SK-N-SH (cell line): ENCODE results near the gene MTHFD1L. TPM values are rescaled to one million over a fixed set of nuclear protein-coding genes. Genes with fewer than 3 reads are reported as not detected.

Experiments
- CTCF ChIA-PET: fragments of 300-600, 350-600 bp; formaldehyde crosslinking; extraction: SDS; loops from one replicate; lab custom pipeline; 2021; lab: Yijun Ruan, JAX
- POLR2A ChIA-PET: fragments of 350-600 bp; sonication (Branson Sonifier 250); formaldehyde crosslinking; extraction: SDS; loops from one replicate; lab custom pipeline; 2020; ENCODE audit warnings: antibody characterized with exemption, inconsistent platforms; lab: Yijun Ruan, JAX
- DNase-seq: peaks from one replicate; pipeline ENCODE4 v3.0.0; 2012
- H2AFZ ChIP-seq: fragments of 200-600 bp; sonication (generic); 2 replicates; pipeline ENCODE4 v1.8.1; 2016; ENCODE audit warnings: antibody characterized with exemption, mild to moderate bottlenecking, low read depth
- H3F3A ChIP-seq: fragments of 200-600 bp; sonication (generic); replicated peaks from 2 replicates; pipeline ENCODE3; 2016; ENCODE audit warnings: antibody characterized with exemption, mild to moderate bottlenecking; ENCODE audit not compliant: insufficient read depth
- H3K27ac ChIP-seq, 2 experiments: fragments of 200-500 bp in 1 of 2; fragments of 200-600 bp in 1 of 2; sonication (Bioruptor generic) in 1 of 2; sonication (generic), shearing (Covaris generic) in 1 of 2; 2 replicates each; pipeline versions ENCODE4 v1.5.1 to v1.6.1; 2014 to 2016; ENCODE audit warnings: low read depth in 2 of 2, inconsistent platforms in 1 of 2, low read length in 1 of 2, mild to moderate bottlenecking in 1 of 2, mixed read lengths in 1 of 2
- H3K27me3 ChIP-seq: fragments of 200-600 bp; sonication (generic), shearing (Covaris generic); 2 replicates; pipeline ENCODE4 v1.6.1; 2016; ENCODE audit warnings: mixed run types; ENCODE audit not compliant: insufficient read depth
- H3K36me3 ChIP-seq, 2 experiments: fragments of 200-500 bp in 1 of 2; fragments of 200-600 bp in 1 of 2; sonication (Bioruptor generic) in 1 of 2; sonication (generic) in 1 of 2; replicated peaks in 1 of 2; 2 replicates each; pipeline versions ENCODE3 to v1.5.1; 2014 to 2016; ENCODE audit warnings: low read length in 1 of 2, mild to moderate bottlenecking in 1 of 2; ENCODE audit not compliant: insufficient read depth in 2 of 2, control insufficient read depth in 1 of 2
- H3K4me1 ChIP-seq, 2 experiments: fragments of 200-500 bp in 1 of 2; fragments of 200-600 bp in 1 of 2; sonication (Bioruptor generic) in 1 of 2; sonication (generic), shearing (Covaris generic) in 1 of 2; 2 replicates each; pipeline versions ENCODE4 v1.5.1 to v1.6.1; 2014 to 2016; ENCODE audit warnings: low read depth in 1 of 2, low read length in 1 of 2, mixed run types in 1 of 2; ENCODE audit not compliant: insufficient read depth in 2 of 2, control insufficient read depth in 1 of 2
- H3K4me2 ChIP-seq: fragments of 200-600 bp; sonication (generic), shearing (Covaris generic); 2 replicates; pipeline ENCODE4 v1.6.1; 2017; ENCODE audit warnings: mixed run types
- H3K4me3 ChIP-seq, 2 experiments: fragments of 200-500 bp in 1 of 2; fragments of 200-600 bp in 1 of 2; sonication (Bioruptor generic) in 1 of 2; sonication (generic), shearing (Covaris generic) in 1 of 2; 2 replicates each; pipeline versions ENCODE4 v1.5.1 to v1.8.1; 2014 to 2016; ENCODE audit warnings: low read depth in 2 of 2, inconsistent platforms in 1 of 2, low read length in 1 of 2, mild to moderate bottlenecking in 1 of 2, mixed read lengths in 1 of 2, moderate library complexity in 1 of 2
- H3K79me2 ChIP-seq: fragments of 200-600 bp; sonication (generic); 2 replicates; pipeline ENCODE4 v1.8.1; 2017; ENCODE audit warnings: mild to moderate bottlenecking; ENCODE audit not compliant: insufficient read depth
- H3K9ac ChIP-seq: fragments of 200-600 bp; sonication (generic); 2 replicates; pipeline ENCODE4 v1.6.1; 2017; ENCODE audit warnings: mixed run types
- H3K9me2 ChIP-seq: fragments of 200-600 bp; sonication (generic); 2 replicates; pipeline ENCODE4 v1.6.1; 2017; ENCODE audit warnings: mixed run types
- H3K9me3 ChIP-seq: fragments of 200-600 bp; sonication (generic); 2 replicates; pipeline ENCODE4 v1.6.1; 2017; ENCODE audit warnings: mixed run types, mild to moderate bottlenecking, moderate library complexity
- H4K20me1 ChIP-seq: fragments of 200-600 bp; sonication (generic); 2 replicates; pipeline ENCODE4 v1.6.1; 2017; ENCODE audit warnings: mild to moderate bottlenecking, mixed run types; ENCODE audit not compliant: insufficient read depth
- ELF1 ChIP-seq: IDR thresholded peaks from 2 replicates; pipeline ENCODE4 v1.4.0; 2012
- FOSL2 ChIP-seq: IDR thresholded peaks from 2 replicates; pipeline ENCODE4 v1.4.0; 2012; ENCODE audit warnings: low read depth, mild to moderate bottlenecking, moderate library complexity, borderline replicate concordance
- GABPA ChIP-seq: IDR thresholded peaks from 2 replicates; pipeline ENCODE4 v1.4.0; 2012; ENCODE audit warnings: low read depth, mild to moderate bottlenecking
- GATA2 ChIP-seq: sonication (generic); formaldehyde crosslinking; IDR thresholded peaks from 2 replicates; pipeline ENCODE4 v1.5.0; 2020; ENCODE audit warnings: mild to moderate bottlenecking, missing genetic modification reagents
- JUND ChIP-seq: IDR thresholded peaks from 2 replicates; pipeline ENCODE4 v1.4.0; 2012
- MXI1 ChIP-seq: IDR thresholded peaks from 2 replicates; pipeline ENCODE4 v1.6.1; 2012; ENCODE audit warnings: mild to moderate bottlenecking, low read depth, low read length, improper control_type of control experiment
- NFIC ChIP-seq: IDR thresholded peaks from 2 replicates; pipeline ENCODE4 v1.4.0; 2012; ENCODE audit warnings: borderline replicate concordance
- NRF1 ChIP-seq: IDR thresholded peaks from 2 replicates; pipeline ENCODE4 v1.6.1; 2012; ENCODE audit warnings: low read depth, mild to moderate bottlenecking, low read length
- RCOR1 ChIP-seq: fragments of 150-350 bp; IDR thresholded peaks from 2 replicates; pipeline ENCODE4 v1.6.1; 2017; ENCODE audit warnings: antibody characterized with exemption, low read length
- RFX5 ChIP-seq: IDR thresholded peaks from 2 replicates; pipeline ENCODE4 v1.6.1; 2012; ENCODE audit warnings: mild to moderate bottlenecking, improper control_type of control experiment, low read length
- SIN3A ChIP-seq: IDR thresholded peaks from 2 replicates; pipeline ENCODE4 v1.6.1; 2012; ENCODE audit warnings: low read depth, mild to moderate bottlenecking, low read length, moderate library complexity, borderline replicate concordance
- SMC3 ChIP-seq: IDR thresholded peaks from 2 replicates; pipeline ENCODE4 v1.6.1; 2012; ENCODE audit warnings: low read depth, low read length, improper control_type of control experiment
- TCF12 ChIP-seq: IDR thresholded peaks from 2 replicates; pipeline ENCODE4 v1.4.0; 2012
- TEAD4 ChIP-seq: IDR thresholded peaks from 2 replicates; pipeline ENCODE4 v1.4.0; 2012; ENCODE audit warnings: mild to moderate bottlenecking, borderline replicate concordance; ENCODE audit not compliant: insufficient read depth
- WGBS: methylation state at CpG from one replicate; pipeline ENCODE4 v1.1.6; 2017; ENCODE audit warnings: low lambda C conversion rate; 5-methylcytosine and 5-hydroxymethylcytosine counted together
- polyA plus RNA-seq, 3 experiments: library from polyadenylated mRNA; depleted of rRNA; stranded (reverse); fragments of >200 nt; gene quantifications; 2 replicates each; pipeline ENCODE4 v1.2.3, GENCODE V29; 2012
- TF ChIP-seq, protein P1 (sequence below): IDR thresholded peaks from 2 replicates; pipeline ENCODE4 v1.6.1; 2012; ENCODE audit warnings: mild to moderate bottlenecking, low read depth, low read length, moderate library complexity
- TF ChIP-seq, protein P2 (sequence below): IDR thresholded peaks from 2 replicates; pipeline ENCODE4 v1.4.0; 2012; ENCODE audit warnings: low read depth, borderline replicate concordance
- TF ChIP-seq, protein P3 (sequence below): IDR thresholded peaks from 2 replicates; pipeline ENCODE4; 2012
- TF ChIP-seq, protein P4 (sequence below): IDR thresholded peaks from 2 replicates; pipeline ENCODE4 v1.4.0; 2012; ENCODE audit warnings: low read depth, borderline replicate concordance

MTHFD1L gene
- polyA plus RNA-seq, 1 of the 3 experiments (the other 2 are of a cell fraction), result 37.0 TPM

DNA sequence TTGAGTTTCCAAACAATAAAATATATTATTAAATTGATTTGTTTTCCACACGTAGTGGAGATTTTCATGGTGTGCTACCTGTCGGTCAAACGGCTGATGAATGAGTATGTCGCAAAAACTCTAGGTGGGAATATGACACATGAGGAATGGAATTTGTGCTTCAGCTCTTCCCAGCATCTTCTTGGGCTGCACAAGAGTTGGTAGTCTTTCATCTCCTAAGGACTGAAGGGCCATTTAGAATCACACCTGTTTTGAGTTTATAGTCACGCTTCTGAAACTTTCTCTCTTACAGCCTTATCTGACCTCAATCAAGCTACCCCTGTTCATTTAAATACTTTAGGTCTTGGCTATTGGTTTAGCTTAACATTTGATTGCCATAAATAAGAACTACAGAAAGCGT lies 216.6 kb downstream of the MTHFD1L start:
- Histone ChIP-seq H3K4me3 (no peak overlapping the region), H3K79me2 (no peaks in the 10 kb centered on the region), H3K9ac (no peak overlapping the region), H3F3A (no peaks in the 10 kb centered on the region), H3K9me2 (no peaks in the 10 kb centered on the region), H3K9me3 (no peaks in the 10 kb centered on the region), H2AFZ (no peak overlapping the region), H3K4me2 (no peak overlapping the region), H3K27me3 (no peaks in the 10 kb centered on the region), H4K20me1 (no peaks in the 10 kb centered on the region), H3K27ac (no peak overlapping the region), H3K4me1 (peaks cover 0 to 3% of the 10 kb centered on the region in 2 experiments; a peak in 1 of 4 replicates), H3K36me3 (peaks cover 0 to 15% of the 10 kb centered on the region in 2 experiments)
- POLR2A ChIA-PET, result no interaction called here
- 73% methylated on average over 6 of the region's 6 CpGs for WGBS
- no peak for DNase-seq
- CTCF ChIA-PET, result interaction anchor here (0.8 to 1.4 kb wide), 2 partner anchors 72 to 252 kb away, joined by 3 read pairs; no protein-coding TSS in a partner anchor
- TF ChIP-seq RFX5, result no peak
- TF ChIP-seq JUND, result no peak
- no peak for TF ChIP-seq NRF1

DNA sequence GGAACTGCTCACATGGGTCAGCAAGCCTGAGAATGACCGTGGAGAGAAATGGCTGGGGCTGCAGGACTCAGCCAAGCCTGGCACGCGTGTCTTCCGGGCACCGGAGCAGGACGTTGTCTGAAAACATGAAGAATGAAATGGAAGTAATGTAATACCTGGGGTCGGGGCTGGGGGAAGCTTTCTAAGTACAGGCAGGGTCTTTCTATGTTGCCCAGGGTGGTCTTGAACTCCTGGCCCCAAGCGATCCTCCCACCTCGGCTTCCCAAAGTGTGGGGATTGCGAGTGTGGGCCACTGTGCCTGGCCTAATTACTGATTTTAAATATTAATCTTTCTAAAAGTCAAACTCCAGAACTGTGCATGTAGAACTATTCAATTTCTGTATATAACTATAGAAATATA lies 218.8 kb downstream of the MTHFD1L start:
- Histone ChIP-seq H3K4me3 (no peak overlapping the region), H3K4me1 (peaks cover 0 to 3% of the 10 kb centered on the region in 2 experiments; a peak in 1 of 4 replicates), H3K27ac (no peak overlapping the region), H3K79me2 (no peaks in the 10 kb centered on the region), H4K20me1 (no peaks in the 10 kb centered on the region), H3K9me3 (no peaks in the 10 kb centered on the region), H3K27me3 (no peaks in the 10 kb centered on the region), H3K36me3 (peaks cover 0 to under 1% of the 10 kb centered on the region in 2 experiments), H3K9me2 (no peaks in the 10 kb centered on the region), H3F3A (no peaks in the 10 kb centered on the region), H2AFZ (no peak overlapping the region), H3K4me2 (no peak overlapping the region), H3K9ac (no peak overlapping the region)
- no peak for DNase-seq
- POLR2A ChIA-PET, result no interaction called here
- CTCF ChIA-PET, result interaction anchor here (1.6 kb wide), 1 partner anchor 70 kb away, joined by 3 read pairs; no protein-coding TSS in a partner anchor
- 98% methylated on average over 10 of the region's 10 CpGs for WGBS
- TF ChIP-seq, protein P1, sequence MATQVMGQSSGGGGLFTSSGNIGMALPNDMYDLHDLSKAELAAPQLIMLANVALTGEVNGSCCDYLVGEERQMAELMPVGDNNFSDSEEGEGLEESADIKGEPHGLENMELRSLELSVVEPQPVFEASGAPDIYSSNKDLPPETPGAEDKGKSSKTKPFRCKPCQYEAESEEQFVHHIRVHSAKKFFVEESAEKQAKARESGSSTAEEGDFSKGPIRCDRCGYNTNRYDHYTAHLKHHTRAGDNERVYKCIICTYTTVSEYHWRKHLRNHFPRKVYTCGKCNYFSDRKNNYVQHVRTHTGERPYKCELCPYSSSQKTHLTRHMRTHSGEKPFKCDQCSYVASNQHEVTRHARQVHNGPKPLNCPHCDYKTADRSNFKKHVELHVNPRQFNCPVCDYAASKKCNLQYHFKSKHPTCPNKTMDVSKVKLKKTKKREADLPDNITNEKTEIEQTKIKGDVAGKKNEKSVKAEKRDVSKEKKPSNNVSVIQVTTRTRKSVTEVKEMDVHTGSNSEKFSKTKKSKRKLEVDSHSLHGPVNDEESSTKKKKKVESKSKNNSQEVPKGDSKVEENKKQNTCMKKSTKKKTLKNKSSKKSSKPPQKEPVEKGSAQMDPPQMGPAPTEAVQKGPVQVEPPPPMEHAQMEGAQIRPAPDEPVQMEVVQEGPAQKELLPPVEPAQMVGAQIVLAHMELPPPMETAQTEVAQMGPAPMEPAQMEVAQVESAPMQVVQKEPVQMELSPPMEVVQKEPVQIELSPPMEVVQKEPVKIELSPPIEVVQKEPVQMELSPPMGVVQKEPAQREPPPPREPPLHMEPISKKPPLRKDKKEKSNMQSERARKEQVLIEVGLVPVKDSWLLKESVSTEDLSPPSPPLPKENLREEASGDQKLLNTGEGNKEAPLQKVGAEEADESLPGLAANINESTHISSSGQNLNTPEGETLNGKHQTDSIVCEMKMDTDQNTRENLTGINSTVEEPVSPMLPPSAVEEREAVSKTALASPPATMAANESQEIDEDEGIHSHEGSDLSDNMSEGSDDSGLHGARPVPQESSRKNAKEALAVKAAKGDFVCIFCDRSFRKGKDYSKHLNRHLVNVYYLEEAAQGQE, result no peak
- TF ChIP-seq ELF1 (no peak), GABPA (no peak), SMC3 (no peak), TCF12 (no peak), TEAD4 (no peak), NFIC (no peak), MXI1 (no peak), SIN3A (no peak), RCOR1 (no peak), FOSL2 (no peak), GATA2 (CRISPR knock-in tag) (no peak)
- TF ChIP-seq, protein P2, sequence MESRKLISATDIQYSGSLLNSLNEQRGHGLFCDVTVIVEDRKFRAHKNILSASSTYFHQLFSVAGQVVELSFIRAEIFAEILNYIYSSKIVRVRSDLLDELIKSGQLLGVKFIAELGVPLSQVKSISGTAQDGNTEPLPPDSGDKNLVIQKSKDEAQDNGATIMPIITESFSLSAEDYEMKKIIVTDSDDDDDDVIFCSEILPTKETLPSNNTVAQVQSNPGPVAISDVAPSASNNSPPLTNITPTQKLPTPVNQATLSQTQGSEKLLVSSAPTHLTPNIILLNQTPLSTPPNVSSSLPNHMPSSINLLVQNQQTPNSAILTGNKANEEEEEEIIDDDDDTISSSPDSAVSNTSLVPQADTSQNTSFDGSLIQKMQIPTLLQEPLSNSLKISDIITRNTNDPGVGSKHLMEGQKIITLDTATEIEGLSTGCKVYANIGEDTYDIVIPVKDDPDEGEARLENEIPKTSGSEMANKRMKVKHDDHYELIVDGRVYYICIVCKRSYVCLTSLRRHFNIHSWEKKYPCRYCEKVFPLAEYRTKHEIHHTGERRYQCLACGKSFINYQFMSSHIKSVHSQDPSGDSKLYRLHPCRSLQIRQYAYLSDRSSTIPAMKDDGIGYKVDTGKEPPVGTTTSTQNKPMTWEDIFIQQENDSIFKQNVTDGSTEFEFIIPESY, result no peak
- TF ChIP-seq, protein P3, sequence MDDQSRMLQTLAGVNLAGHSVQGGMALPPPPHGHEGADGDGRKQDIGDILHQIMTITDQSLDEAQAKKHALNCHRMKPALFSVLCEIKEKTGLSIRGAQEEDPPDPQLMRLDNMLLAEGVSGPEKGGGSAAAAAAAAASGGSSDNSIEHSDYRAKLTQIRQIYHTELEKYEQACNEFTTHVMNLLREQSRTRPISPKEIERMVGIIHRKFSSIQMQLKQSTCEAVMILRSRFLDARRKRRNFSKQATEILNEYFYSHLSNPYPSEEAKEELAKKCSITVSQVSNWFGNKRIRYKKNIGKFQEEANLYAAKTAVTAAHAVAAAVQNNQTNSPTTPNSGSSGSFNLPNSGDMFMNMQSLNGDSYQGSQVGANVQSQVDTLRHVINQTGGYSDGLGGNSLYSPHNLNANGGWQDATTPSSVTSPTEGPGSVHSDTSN, result no peak
- TF ChIP-seq, protein P4, sequence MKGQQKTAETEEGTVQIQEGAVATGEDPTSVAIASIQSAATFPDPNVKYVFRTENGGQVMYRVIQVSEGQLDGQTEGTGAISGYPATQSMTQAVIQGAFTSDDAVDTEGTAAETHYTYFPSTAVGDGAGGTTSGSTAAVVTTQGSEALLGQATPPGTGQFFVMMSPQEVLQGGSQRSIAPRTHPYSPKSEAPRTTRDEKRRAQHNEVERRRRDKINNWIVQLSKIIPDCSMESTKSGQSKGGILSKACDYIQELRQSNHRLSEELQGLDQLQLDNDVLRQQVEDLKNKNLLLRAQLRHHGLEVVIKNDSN, result no peak
